B cell (primary cell): ENCODE results near the gene INTS14. TPM values are rescaled to one million over a fixed set of nuclear protein-coding genes. Genes with fewer than 3 reads are reported as not detected.
A peak's percentile ranks its signal among the peaks of the same experiment; 100 is the strongest.

Experiments used
- ATAC-seq: fragments of 200-7000 bp; cut with Tn5 transposase; one replicate; pipeline ENCODE4 v1.10.0; 2021; ENCODE audit warnings: low read depth, mild to moderate bottlenecking, moderate number of reproducible peaks, moderate library complexity
- CTCF ChIA-PET: fragments of 350-600 bp; sonication (Branson Sonifier 250); formaldehyde crosslinking; loops from one replicate; lab custom pipeline; 2021; ENCODE audit warnings: antibody characterized with exemption, inconsistent platforms; lab: Charles Lee
- POLR2A ChIA-PET: fragments of 350-600 bp; sonication (Branson Sonifier 250); formaldehyde crosslinking; loops from one replicate; lab custom pipeline; 2021; ENCODE audit warnings: antibody characterized with exemption; lab: Charles Lee
- DNase-seq: peaks from one replicate; pipeline ENCODE4 v3.0.0; 2013
- H2AFZ ChIP-seq: 2 replicates; pipeline ENCODE4 v1.6.1; 2012; ENCODE audit warnings: mild to moderate bottlenecking, low read depth, low read length; ENCODE audit not compliant: insufficient read depth, poor library complexity, severe bottlenecking
- H3K27ac ChIP-seq, 2 donors: 1 replicate in 1 of 2; 2 replicates in 1 of 2; pipeline ENCODE4 v1.5.1; 2012 to 2013; ENCODE audit warnings: low read length in 2 of 2, mild to moderate bottlenecking in 2 of 2, moderate library complexity in 1 of 2
- H3K27me3 ChIP-seq, 4 experiments: fragments of 200-600 bp in 1 of 4; sonication (generic) in 1 of 4; replicated peaks in 1 of 4; 1 replicate in 2 of 4; 2 replicates in 2 of 4; pipeline versions ENCODE4 v1.6.1 to v1.7.0; 2013 to 2016; ENCODE audit warnings: low read length in 3 of 4, mild to moderate bottlenecking in 2 of 4, mixed read lengths in 1 of 4, moderate library complexity in 1 of 4; ENCODE audit not compliant: insufficient read depth in 4 of 4, control insufficient read depth in 3 of 4; ENCODE audit errors: control extremely low read depth in 1 of 4
- H3K36me3 ChIP-seq, 2 experiments: replicated peaks in 1 of 2; 1 replicate in 1 of 2; 2 replicates in 1 of 2; pipeline versions ENCODE4 v1.6.1 to v1.7.1; 2013; ENCODE audit warnings: low read length in 1 of 2; ENCODE audit not compliant: insufficient read depth in 2 of 2, control insufficient read depth in 1 of 2; ENCODE audit errors: control extremely low read depth in 1 of 2, extremely low read depth in 1 of 2
- H3K4me1 ChIP-seq, 2 donors: fragments of 200-600 bp in 1 of 2; sonication (generic) in 1 of 2; 1 replicate in 1 of 2; 2 replicates in 1 of 2; pipeline versions ENCODE4 v1.5.1 to v1.6.1; 2013 to 2017; ENCODE audit warnings: low read length in 2 of 2; ENCODE audit not compliant: control insufficient read depth in 2 of 2, insufficient read depth in 2 of 2
- H3K4me2 ChIP-seq: replicated peaks from 2 replicates; pipeline ENCODE3; 2012; ENCODE audit warnings: mild to moderate bottlenecking, low read depth, low read length; ENCODE audit not compliant: poor library complexity, severe bottlenecking
- H3K4me3 ChIP-seq, 5 experiments: fragments of 200-600 bp in 1 of 5; sonication (generic) in 1 of 5; 1 replicate in 3 of 5; 2 replicates in 2 of 5; pipeline versions ENCODE4 v1.5.1 to v1.7.0; 2011 to 2016; ENCODE audit warnings: low read length in 4 of 5, mild to moderate bottlenecking in 4 of 5, low read depth in 2 of 5, control low read depth in 1 of 5, moderate library complexity in 1 of 5; ENCODE audit not compliant: insufficient read depth in 1 of 5; ENCODE audit errors: control extremely low read depth in 1 of 5, extremely low read depth in 1 of 5
- H3K79me2 ChIP-seq: fragments of 200-600 bp; sonication (generic); one replicate; pipeline ENCODE4 v1.6.0; 2016; ENCODE audit warnings: low read length; ENCODE audit not compliant: control insufficient read depth, insufficient read depth
- H3K9ac ChIP-seq: fragments of 200-600 bp; sonication (generic); 2 replicates; pipeline ENCODE4 v1.6.1; 2017; ENCODE audit warnings: mild to moderate bottlenecking, low read length, moderate library complexity
- H3K9me3 ChIP-seq, 3 donors: one replicate each; pipeline versions ENCODE4 v1.6.1 to v1.7.1; 2013; ENCODE audit warnings: low read length in 2 of 3; ENCODE audit not compliant: control insufficient read depth in 2 of 3, insufficient read depth in 1 of 3; ENCODE audit errors: control extremely low read depth in 1 of 3
- H4K20me1 ChIP-seq: 2 replicates; pipeline ENCODE4 v1.6.0; 2012; ENCODE audit warnings: mild to moderate bottlenecking, low read length; ENCODE audit not compliant: insufficient read depth, control insufficient read depth, poor library complexity, severe bottlenecking
- H3K27ac Mint-ChIP-seq: one replicate; pipeline ENCODE4 v1.8.0; 2021; ENCODE audit warnings: mixed read lengths
- H3K27me3 Mint-ChIP-seq: one replicate; pipeline ENCODE4 v1.8.0; 2021; ENCODE audit warnings: mixed read lengths
- H3K4me1 Mint-ChIP-seq: one replicate; pipeline ENCODE4 v1.8.0; 2021; ENCODE audit warnings: mixed read lengths
- H3K4me3 Mint-ChIP-seq: one replicate; pipeline ENCODE4 v1.8.0; 2021; ENCODE audit warnings: mixed read lengths
- H3K9me3 Mint-ChIP-seq: one replicate; pipeline ENCODE4 v1.8.0; 2022; ENCODE audit warnings: mixed read lengths; ENCODE audit not compliant: insufficient read depth
- CTCF ChIP-seq: fragments of 200-600 bp; IDR thresholded peaks from one replicate; pipeline ENCODE4 v1.8.0; 2022; ENCODE audit warnings: antibody characterized with exemption, mild to moderate bottlenecking
- EZH2 ChIP-seq: IDR thresholded peaks from 2 replicates; pipeline ENCODE4 v1.6.1; 2012; ENCODE audit warnings: borderline replicate concordance, low read depth, mild to moderate bottlenecking, moderate library complexity, low read length; ENCODE audit not compliant: insufficient read depth, poor library complexity, severe bottlenecking
- WGBS: methylation state at CpG from one replicate; pipeline ENCODE4 v1.1.5; 2013; ENCODE audit warnings: missing lambda C conversion rate; ENCODE audit not compliant: insufficient coverage; 5-methylcytosine and 5-hydroxymethylcytosine counted together
- intact Hi-C: fragments of 100-400 bp; cut with micrococcal nuclease; formaldehyde crosslinking; loops from one replicate; pipeline ENCODE4 v1.10.0; 2022
- polyA plus RNA-seq: library from polyadenylated mRNA; depleted of rRNA; stranded (reverse); fragments of >200 nt; gene quantifications from 2 replicates; pipeline ENCODE4 v1.2.3, GENCODE V29; 2012
- total RNA-seq, 2 donors: library from RNA; stranded (reverse); fragments of 120-200 nt in 1 of 2; gene quantifications; 1 replicate in 1 of 2; 2 replicates in 1 of 2; pipeline versions ENCODE4 v1.2.3 to v1.2.4, GENCODE V29; 2013 to 2022

Gene INTS14
- total and polyA plus RNA-seq, 2 donors (not counting 1 experiment from before 2014, with no cell fraction given): 19.3 to 39.0 TPM

DNA sequence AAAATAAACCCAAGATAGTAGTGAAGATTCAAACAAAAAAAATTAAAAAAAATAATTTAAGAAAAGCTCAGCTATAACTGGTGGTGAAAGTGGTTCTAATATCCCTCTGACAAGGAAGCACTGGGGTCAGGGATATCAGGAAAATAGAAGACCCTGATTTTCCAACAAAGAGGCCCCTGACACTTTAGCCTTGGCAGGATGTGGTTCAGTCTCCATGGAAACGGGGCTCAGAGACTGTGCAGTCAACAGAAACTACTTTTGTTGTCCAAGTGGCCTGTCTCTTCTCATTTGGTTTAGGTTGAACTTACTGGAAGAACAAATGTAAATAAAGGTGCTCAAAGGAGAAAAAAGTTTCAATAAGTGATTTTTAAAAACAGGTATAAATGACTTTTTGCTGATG, 27.2 kb downstream of the INTS14 start:
- Histone ChIP-seq H3K27me3 (no peaks in the 10 kb centered on the region), H3K9me3 (no peaks in the 10 kb centered on the region), H3K4me1 (peaks cover 4 to 11% of the 10 kb centered on the region in 2 donors), H3K4me2 (no peak overlapping the region), H3K27ac (peak overlapping the region in 1 of 2 donors; percentile 32), H3K79me2 (no peaks in the 10 kb centered on the region), H4K20me1 (no peaks in the 10 kb centered on the region), H3K4me3 (no peak overlapping the region), H3K36me3 (peaks cover 29 to 56% of the 10 kb centered on the region in 2 experiments), H2AFZ (no peak overlapping the region), H3K9ac (no peak overlapping the region)
- Mint-ChIP-seq H3K27ac (peak overlapping the region; percentile 62), H3K4me1 (peaks cover 16% of the 10 kb centered on the region), H3K27me3 (no peaks in the 10 kb centered on the region), H3K4me3 (no peak overlapping the region), H3K9me3 (no peaks in the 10 kb centered on the region)
- ATAC-seq (no peak), DNase-seq (peak; percentile 31)
- ChIA-PET CTCF (no interaction called here), POLR2A (no interaction called here)
- no CpG with 5 or more reads among the region's 1 CpG for WGBS
- intact Hi-C loops: no loop called here
- no peak for TF ChIP-seq EZH2
- TF ChIP-seq CTCF: no peak

DNA sequence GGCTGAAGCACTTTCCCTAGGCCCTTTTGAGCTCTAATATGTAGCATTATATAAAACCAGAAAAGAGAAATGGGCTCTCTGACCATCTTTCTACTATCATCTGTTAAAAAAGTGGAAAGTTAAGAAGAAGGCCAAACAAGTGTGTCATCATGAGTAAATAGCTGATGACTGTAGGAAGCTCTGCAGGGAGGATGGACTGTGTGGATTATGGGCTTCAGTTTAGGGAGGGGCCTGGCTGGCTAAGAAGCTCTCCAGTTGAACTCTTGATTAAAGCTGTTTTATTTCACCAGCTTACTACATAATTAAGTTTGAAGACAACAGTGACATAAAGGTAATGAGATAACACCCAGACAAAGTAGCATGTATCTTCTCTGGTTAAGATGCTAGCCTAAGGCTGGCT, 30.6 kb downstream of the INTS14 start:
- H3K79me2 ChIP-seq: no peaks in the 10 kb centered on the region
- ChIA-PET POLR2A (interaction anchor here (0.5 kb wide), 1 partner anchor 60 kb away, joined by 3 read pairs; no protein-coding TSS in a partner anchor), CTCF (no interaction called here)
- Mint-ChIP-seq H3K27me3 (no peaks in the 10 kb centered on the region), H3K9me3 (no peaks in the 10 kb centered on the region), H3K4me1 (peaks cover 26% of the 10 kb centered on the region), H3K4me3 (no peak overlapping the region), H3K27ac (no peak overlapping the region)
- no peaks in the 10 kb centered on the region for H3K9me3 ChIP-seq
- no peak overlapping the region for H3K27ac ChIP-seq
- no peak overlapping the region for H3K4me2 ChIP-seq
- peaks cover 11 to 18% of the 10 kb centered on the region in 2 donors for H3K4me1 ChIP-seq
- no peaks in the 10 kb centered on the region for H3K27me3 ChIP-seq
- H3K9ac ChIP-seq: no peak overlapping the region
- no peak overlapping the region for H2AFZ ChIP-seq
- intact Hi-C loops: no loop called here
- TF ChIP-seq EZH2: no peak
- TF ChIP-seq CTCF: no peak
- H4K20me1 ChIP-seq: no peaks in the 10 kb centered on the region
- ATAC-seq (no peak), DNase-seq (no peak)
- peaks cover 26 to 56% of the 10 kb centered on the region in 2 experiments for H3K36me3 ChIP-seq
- no peak overlapping the region for H3K4me3 ChIP-seq
